Vagina (tissue), 2 donors: Measurements from ENCODE around the gene DNAJC22. TPM values are rescaled to one million over a fixed set of nuclear protein-coding genes. Genes with fewer than 3 reads are reported as not detected.

Source experiments
- DNase-seq, 2 donors: peaks; one replicate each; pipeline ENCODE4 v3.0.0-alpha.2; 2017; ENCODE audit errors: extremely low spot score in 2 of 2
- H3K27ac ChIP-seq: fragments of 200-600 bp; sonication (generic); one replicate; pipeline ENCODE4 v1.5.1; 2019
- H3K27me3 ChIP-seq: fragments of 200-600 bp; sonication (generic); one replicate; pipeline ENCODE4 v1.5.1; 2019
- H3K36me3 ChIP-seq, 2 donors: fragments of 200-600 bp; sonication (generic); one replicate each; pipeline ENCODE4 v1.5.1; 2017 to 2019
- H3K4me1 ChIP-seq: fragments of 200-600 bp; sonication (generic); one replicate; pipeline ENCODE4 v1.5.1; 2019
- H3K4me3 ChIP-seq, 2 donors: fragments of 200-600 bp; sonication (generic); 1 replicate in 1 of 2; 2 replicates in 1 of 2; pipeline ENCODE4 v1.5.1; 2016 to 2019
- H3K9me3 ChIP-seq: fragments of 200-600 bp; sonication (generic); one replicate; pipeline ENCODE4 v1.5.1; 2019
- CTCF ChIP-seq, 3 experiments: fragments of 450-650 bp in 2 of 3; fragments of 200-600 bp in 1 of 3; sonication (generic) in 1 of 3; IDR thresholded peaks; one replicate each; pipeline ENCODE4 v1.5.1; 2017 to 2019; ENCODE audit warnings: antibody characterized with exemption in 3 of 3, mild to moderate bottlenecking in 2 of 3, moderate library complexity in 2 of 3
- POLR2A ChIP-seq, 2 donors: fragments of 450-650 bp; IDR thresholded peaks; one replicate each; pipeline ENCODE4 v1.6.1; 2017; ENCODE audit warnings: antibody characterized with exemption in 2 of 2, mild to moderate bottlenecking in 2 of 2, moderate library complexity in 2 of 2
- POLR2AphosphoS5 ChIP-seq, 2 donors: sonication (generic); formaldehyde crosslinking; IDR thresholded peaks; one replicate each; pipeline ENCODE4 v1.9.0; 2017; ENCODE audit warnings: antibody characterized with exemption in 2 of 2, mild to moderate bottlenecking in 2 of 2, low read depth in 1 of 2; ENCODE audit not compliant: insufficient read depth in 1 of 2
- intact Hi-C: fragments of 100-400 bp; cut with DNase I; formaldehyde crosslinking; loops from one replicate; pipeline ENCODE4 v1.15.1; 2023
- total RNA-seq: library from RNA; depleted of rRNA; stranded (reverse); fragments of >200 nt; gene quantifications from one replicate; pipeline ENCODE4 v1.2.3, GENCODE V29; 2016

Gene DNAJC22
- total RNA-seq, 1 donor from 2014 or later = 3.7 TPM

- TF ChIP-seq CTCF (IDR thresholded peaks at IDR 0.05) (no peak), POLR2A (IDR thresholded peaks at IDR 0.05) (no peak), POLR2AphosphoS5 (IDR thresholded peaks at IDR 0.05; ENCODE audit: insufficient read depth in 1 of 2, low read depth in 1 of 2) (no peak)
These were observed 12.0 kb upstream of the DNAJC22 start for GRCh38 chr12:49334681-49335080.

GRCh38 chr12:49335118-49335954, 11.4 kb upstream of the DNAJC22 start:
- H3K4me1 ChIP-seq = peaks cover 42% of the 10 kb centered on the region
- DNase-seq = no peak
- peaks cover 13% of the 10 kb centered on the region for H3K27me3 ChIP-seq
- H3K9me3 ChIP-seq = no peaks in the 10 kb centered on the region
- no peak overlapping the region for H3K27ac ChIP-seq
- intact Hi-C loops = no loop called here
- TF ChIP-seq POLR2AphosphoS5 (IDR thresholded peaks at IDR 0.05; ENCODE audit: insufficient read depth in 1 of 2, low read depth in 1 of 2) (no peak), CTCF (IDR thresholded peaks at IDR 0.05) (no peak), POLR2A (IDR thresholded peaks at IDR 0.05) (no peak)
- no peaks in the 10 kb centered on the region for H3K36me3 ChIP-seq
- H3K4me3 ChIP-seq = no peak overlapping the region

More at GRCh38 chr12:49334681-49335080, 12.0 kb upstream of the DNAJC22 start:
- no peaks in the 10 kb centered on the region for H3K9me3 ChIP-seq
- no peak overlapping the region for H3K4me3 ChIP-seq
- H3K4me1 ChIP-seq = peaks cover 42% of the 10 kb centered on the region
- no peak overlapping the region for H3K27ac ChIP-seq
- intact Hi-C loops = no loop called here
- H3K36me3 ChIP-seq = no peaks in the 10 kb centered on the region
- DNase-seq = no peak
- peaks cover 13% of the 10 kb centered on the region for H3K27me3 ChIP-seq

GRCh38 chr12:49335955-49336644, 10.6 kb upstream of the DNAJC22 start:
- intact Hi-C loops = no loop called here
- Histone ChIP-seq H3K4me3 (peak overlapping the region in 1 of 2 donors; percentile 35), H3K36me3 (no peaks in the 10 kb centered on the region), H3K9me3 (no peaks in the 10 kb centered on the region), H3K27me3 (peaks cover 13% of the 10 kb centered on the region), H3K4me1 (peaks cover 39% of the 10 kb centered on the region), H3K27ac (no peak overlapping the region)
- no peak for DNase-seq
- no peak for TF ChIP-seq POLR2A (IDR thresholded peaks at IDR 0.05)
- TF ChIP-seq CTCF (IDR thresholded peaks at IDR 0.05) = no peak
- no peak for TF ChIP-seq POLR2AphosphoS5 (IDR thresholded peaks at IDR 0.05; ENCODE audit: insufficient read depth in 1 of 2, low read depth in 1 of 2)

- DNase-seq = no peak
- no peaks in the 10 kb centered on the region for H3K9me3 ChIP-seq
- peaks cover 32% of the 10 kb centered on the region for H3K4me1 ChIP-seq
- H3K36me3 ChIP-seq = no peaks in the 10 kb centered on the region
- no peak within 1 kb of the TSS for H3K27ac ChIP-seq
- peaks cover 13% of the 10 kb centered on the region for H3K27me3 ChIP-seq
- peak within 1 kb of the TSS; percentile 22 to 35 for H3K4me3 ChIP-seq
- TF ChIP-seq POLR2A (IDR thresholded peaks at IDR 0.05) = no peak
- peak; percentile 45 to 94 (median 57) for TF ChIP-seq CTCF (IDR thresholded peaks at IDR 0.05)
- TF ChIP-seq POLR2AphosphoS5 (IDR thresholded peaks at IDR 0.05; ENCODE audit: insufficient read depth in 1 of 2, low read depth in 1 of 2) = peak; percentile 15 to 56
- intact Hi-C loops = no loop called here
These were observed 9.8 kb upstream of the DNAJC22 start, which contains the start of gene C1QL4 for GRCh38 chr12:49336645-49337584. Gene C1QL4, minus strand, starts transcription at chr12:49337188. Its CDS starts 711 bp downstream, at chr12:49336477.
